GM08714 (cell line): Measurements from ENCODE around the gene MIAT.

Experiments used
- H3K4me3 ChIP-seq: fragments of 200-500 bp; sonication (Bioruptor generic); 2 replicates; pipeline ENCODE4 v1.5.1; 2014; ENCODE audit warnings: mild to moderate bottlenecking, low read length, inconsistent platforms
- ZNF274 ChIP-seq: IDR thresholded peaks from 2 replicates; pipeline ENCODE4 v1.6.1; 2012; ENCODE audit warnings: mild to moderate bottlenecking, low read depth, low read length

MIAT gene

GRCh38 chr22:26709617-26710390, 52.4 kb downstream of the MIAT start:
- TF ChIP-seq ZNF274: no peak
- H3K4me3 ChIP-seq: no peak overlapping the region

DNA sequence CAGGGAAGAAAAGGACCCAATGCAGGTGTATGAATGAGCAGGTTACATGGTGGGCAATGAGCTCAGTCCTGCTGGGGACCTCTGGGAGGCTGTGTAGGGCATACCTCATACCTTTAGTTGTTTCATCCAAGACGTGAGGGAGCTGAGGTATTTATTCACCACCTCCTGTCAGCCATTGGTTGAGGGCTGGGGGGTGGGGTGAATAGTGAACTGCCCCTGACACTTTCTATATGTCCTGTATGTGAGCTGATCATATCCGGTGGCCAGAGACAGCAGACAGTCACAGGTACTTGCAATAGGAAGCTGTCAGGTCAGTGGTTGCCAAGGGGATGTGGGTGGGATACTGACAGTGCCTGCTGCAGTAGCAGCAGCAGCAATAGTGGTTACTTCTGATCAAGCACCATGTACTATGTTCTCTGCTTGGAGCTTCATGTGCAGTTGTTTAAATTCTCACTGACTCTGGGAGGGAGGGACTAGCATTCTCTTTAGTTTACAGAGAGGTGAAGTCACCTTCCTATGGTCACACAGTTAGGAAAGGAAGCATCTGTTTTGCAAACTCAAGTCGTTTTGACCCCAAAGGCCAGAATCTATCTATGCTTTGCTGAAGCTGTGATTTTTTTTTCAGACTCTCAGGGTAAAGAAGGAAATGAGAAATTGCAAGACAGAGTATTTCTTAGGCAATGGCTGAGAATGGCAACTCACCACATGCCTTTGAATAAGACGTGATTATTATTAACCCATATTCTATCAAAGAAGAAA, 54.0 kb downstream of the MIAT start:
- no peak for TF ChIP-seq ZNF274
- H3K4me3 ChIP-seq: no peak overlapping the region

GRCh38 chr22:26712158-26712557, 54.8 kb downstream of the MIAT start:
- no peak for TF ChIP-seq ZNF274
- H3K4me3 ChIP-seq: no peak overlapping the region

GRCh38 chr22:26713823-26714449, 56.5 kb downstream of the MIAT start:
- no peak for TF ChIP-seq ZNF274
- no peak overlapping the region for H3K4me3 ChIP-seq

- H3K4me3 ChIP-seq: no peak overlapping the region
- TF ChIP-seq ZNF274: no peak
Observed at GRCh38 chr22:26714971-26715370, 57.6 kb downstream of the MIAT start.

GRCh38 chr22:26715392-26715936, 58.1 kb downstream of the MIAT start:
- TF ChIP-seq ZNF274: no peak
- H3K4me3 ChIP-seq: no peak overlapping the region

DNA sequence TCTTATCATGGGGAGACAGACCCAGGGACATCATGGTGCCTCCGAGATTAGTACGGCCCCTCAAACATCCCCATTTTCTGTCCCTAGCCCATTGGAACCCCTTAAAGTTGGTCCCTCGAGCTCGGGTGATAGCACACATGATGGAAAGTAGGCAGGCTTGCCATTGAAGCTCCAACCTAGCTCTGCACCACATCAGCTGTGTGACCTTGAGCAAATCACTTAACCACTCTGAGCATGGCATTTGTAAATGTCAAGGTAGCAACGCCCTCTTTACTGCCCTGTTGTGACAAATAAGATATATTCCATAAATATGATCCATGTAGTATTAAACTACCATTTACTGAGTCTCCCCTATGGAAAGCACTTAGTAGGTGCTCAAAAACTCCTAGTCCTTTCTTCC, 61.1 kb downstream of the MIAT start:
- no peak overlapping the region for H3K4me3 ChIP-seq
- no peak for TF ChIP-seq ZNF274

GRCh38 chr22:26718905-26719304, 61.5 kb downstream of the MIAT start:
- H3K4me3 ChIP-seq: no peak overlapping the region
- no peak for TF ChIP-seq ZNF274

GRCh38 chr22:26722159-26722558, 64.8 kb downstream of the MIAT start:
- TF ChIP-seq ZNF274: no peak
- H3K4me3 ChIP-seq: no peak overlapping the region

DNA sequence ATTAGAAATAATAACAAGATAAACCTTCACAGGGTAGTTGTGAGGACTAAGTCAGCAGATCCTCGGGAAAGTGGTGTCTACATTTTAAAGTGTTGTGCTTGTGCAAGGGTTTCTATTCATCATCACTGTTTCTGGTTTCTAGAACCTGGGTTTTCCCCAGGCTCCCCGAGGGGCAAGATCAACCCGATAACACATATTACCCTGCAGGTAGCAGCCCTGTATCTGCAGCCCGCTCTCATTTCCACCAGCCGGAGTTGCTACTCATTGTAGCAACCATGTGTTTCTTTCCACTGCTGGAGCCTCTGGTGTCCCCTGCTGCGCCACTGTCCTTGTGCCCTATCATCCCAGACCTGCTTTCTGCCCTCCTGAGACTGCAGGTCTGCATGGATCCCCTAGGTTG, 67.0 kb downstream of the MIAT start:
- TF ChIP-seq ZNF274: no peak
- H3K4me3 ChIP-seq: no peak overlapping the region

DNA sequence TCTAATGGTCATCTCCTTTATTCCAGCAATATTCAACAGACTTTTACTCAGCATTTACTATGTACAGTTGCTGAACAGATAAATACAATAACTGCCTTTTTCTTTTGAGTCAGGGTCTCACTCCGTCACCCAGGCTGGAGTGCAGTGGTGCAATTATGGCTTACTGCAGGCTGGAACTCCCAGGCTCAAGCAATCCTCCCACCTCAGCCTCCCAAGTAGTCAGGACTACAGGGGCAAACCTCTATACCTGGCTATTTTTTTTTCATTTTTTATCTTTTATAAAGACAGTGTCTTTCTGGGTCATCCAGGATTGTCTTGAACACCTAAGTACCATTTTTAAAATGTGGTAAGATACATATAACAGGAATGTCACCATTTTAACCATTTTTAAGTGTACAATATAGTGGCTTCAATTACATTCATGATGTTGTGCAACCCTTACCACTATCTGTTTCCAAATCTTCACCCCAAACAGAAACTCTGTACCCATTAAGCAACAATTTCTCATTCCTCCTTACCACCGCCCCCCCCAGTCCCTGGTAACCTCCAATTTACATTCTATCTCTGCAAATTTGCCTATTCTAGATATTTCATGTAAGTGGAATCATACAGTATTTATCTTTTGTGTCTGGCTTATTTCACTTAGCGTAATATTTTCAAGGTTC, 67.8 kb downstream of the MIAT start:
- TF ChIP-seq ZNF274: no peak
- H3K4me3 ChIP-seq: no peak overlapping the region
